Fibroblast of lung (primary cell): ENCODE results near the gene DIAPH3. TPM values are rescaled to one million over a fixed set of nuclear protein-coding genes. Genes with fewer than 3 reads are reported as not detected.
"Not testable (repeated sequence)": the region's sequence is repeated elsewhere in the genome, so short reads cannot be mapped to it uniquely, and the experiment has no call there.

Experiments used
- DNase-seq, 2 donors: peaks; one replicate each; pipeline versions ENCODE4 v3.0.0 to v3.0.0-alpha.2; 2010; ENCODE audit warnings: low read depth in 2 of 2
- H2AFZ ChIP-seq: 2 replicates; pipeline ENCODE4 v1.5.1; 2012; ENCODE audit warnings: low read length, control low read depth, inconsistent platforms
- H3K27ac ChIP-seq: 2 replicates; pipeline ENCODE4 v1.5.1; 2011; ENCODE audit warnings: low read length, control low read depth; ENCODE audit not compliant: insufficient read depth
- H3K27me3 ChIP-seq: 2 replicates; pipeline ENCODE4 v1.5.1; 2011; ENCODE audit warnings: mild to moderate bottlenecking, low read length; ENCODE audit not compliant: control insufficient read depth, insufficient read depth
- H3K36me3 ChIP-seq: 2 replicates; pipeline ENCODE4 v1.5.1; 2011; ENCODE audit warnings: low read length; ENCODE audit not compliant: control insufficient read depth, insufficient read depth
- H3K4me1 ChIP-seq: 2 replicates; pipeline ENCODE4 v1.5.1; 2011; ENCODE audit warnings: low read length; ENCODE audit not compliant: control insufficient read depth, insufficient read depth; ENCODE audit errors: extremely low read depth
- H3K4me2 ChIP-seq: 2 replicates; pipeline ENCODE4 v1.5.1; 2011; ENCODE audit warnings: low read length, control low read depth; ENCODE audit not compliant: insufficient read depth; ENCODE audit errors: extremely low read depth
- H3K4me3 ChIP-seq, 4 experiments: fragments of 200-600 bp in 1 of 4; sonication (generic) in 1 of 4; replicated peaks in 1 of 4; 2 replicates each; pipeline ENCODE4 v1.5.1; 2011 to 2016; ENCODE audit warnings: low read length in 4 of 4, low read depth in 3 of 4, mild to moderate bottlenecking in 3 of 4, control low read depth in 2 of 4, inconsistent platforms in 1 of 4, mixed read lengths in 1 of 4; ENCODE audit not compliant: insufficient read depth in 1 of 4; ENCODE audit errors: control extremely low read depth in 1 of 4
- H3K79me2 ChIP-seq: 2 replicates; pipeline ENCODE4 v1.5.1; 2012; ENCODE audit warnings: mild to moderate bottlenecking, low read length, inconsistent platforms; ENCODE audit not compliant: control insufficient read depth, insufficient read depth
- H3K9ac ChIP-seq: 2 replicates; pipeline ENCODE4 v1.5.1; 2011; ENCODE audit warnings: mild to moderate bottlenecking, low read length, control low read depth; ENCODE audit not compliant: insufficient read depth
- H3K9me3 ChIP-seq: 2 replicates; pipeline ENCODE4 v1.5.1; 2012; ENCODE audit warnings: low read depth, low read length; ENCODE audit not compliant: control insufficient read depth, insufficient read depth
- H4K20me1 ChIP-seq: 2 replicates; pipeline ENCODE4 v1.5.1; 2011; ENCODE audit warnings: low read length; ENCODE audit not compliant: control insufficient read depth, insufficient read depth; ENCODE audit errors: extremely low read depth
- EZH2 ChIP-seq: IDR thresholded peaks from 2 replicates; pipeline ENCODE4 v1.5.1; 2012; ENCODE audit warnings: low read length, control low read depth, mild to moderate bottlenecking; ENCODE audit errors: missing control alignments
- polyA plus RNA-seq, 2 donors: library from polyadenylated mRNA; depleted of rRNA in 1 of 2; stranded (reverse) in 1 of 2; unstranded in 1 of 2; fragments of >200 nt; gene quantifications; 2 replicates each; pipeline ENCODE4 v1.2.1, GENCODE V29; 2011 to 2012; ENCODE audit warnings: missing spikeins in 1 of 2
- total RNA-seq: library from RNA; depleted of rRNA; stranded (reverse); fragments of >200 nt; gene quantifications from 2 replicates; pipeline ENCODE4 v1.2.1, GENCODE V29; 2014
- TF ChIP-seq, protein P1 (sequence below), 2 donors: IDR thresholded peaks in 1 of 2; conservative IDR thresholded peaks in 1 of 2; 1 replicate in 1 of 2; 2 replicates in 1 of 2; pipeline ENCODE4 v1.5.1; 2011 to 2012; ENCODE audit warnings: low read length in 2 of 2, control low read depth in 1 of 2, inconsistent platforms in 1 of 2, low read depth in 1 of 2, mild to moderate bottlenecking in 1 of 2

Gene DIAPH3
- total and polyA plus RNA-seq, 2 donors (not counting 1 experiment from before 2014, with no cell fraction given) = 5.9 to 10.9 TPM

- no peak overlapping the region for H3K9ac ChIP-seq
- H2AFZ ChIP-seq = no peak overlapping the region
- no peaks in the 10 kb centered on the region for H3K27me3 ChIP-seq
- no peak overlapping the region for H3K4me2 ChIP-seq
- TF ChIP-seq, protein P1, sequence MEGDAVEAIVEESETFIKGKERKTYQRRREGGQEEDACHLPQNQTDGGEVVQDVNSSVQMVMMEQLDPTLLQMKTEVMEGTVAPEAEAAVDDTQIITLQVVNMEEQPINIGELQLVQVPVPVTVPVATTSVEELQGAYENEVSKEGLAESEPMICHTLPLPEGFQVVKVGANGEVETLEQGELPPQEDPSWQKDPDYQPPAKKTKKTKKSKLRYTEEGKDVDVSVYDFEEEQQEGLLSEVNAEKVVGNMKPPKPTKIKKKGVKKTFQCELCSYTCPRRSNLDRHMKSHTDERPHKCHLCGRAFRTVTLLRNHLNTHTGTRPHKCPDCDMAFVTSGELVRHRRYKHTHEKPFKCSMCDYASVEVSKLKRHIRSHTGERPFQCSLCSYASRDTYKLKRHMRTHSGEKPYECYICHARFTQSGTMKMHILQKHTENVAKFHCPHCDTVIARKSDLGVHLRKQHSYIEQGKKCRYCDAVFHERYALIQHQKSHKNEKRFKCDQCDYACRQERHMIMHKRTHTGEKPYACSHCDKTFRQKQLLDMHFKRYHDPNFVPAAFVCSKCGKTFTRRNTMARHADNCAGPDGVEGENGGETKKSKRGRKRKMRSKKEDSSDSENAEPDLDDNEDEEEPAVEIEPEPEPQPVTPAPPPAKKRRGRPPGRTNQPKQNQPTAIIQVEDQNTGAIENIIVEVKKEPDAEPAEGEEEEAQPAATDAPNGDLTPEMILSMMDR (conservative IDR thresholded peaks at IDR 0.05 in 1 of 2, IDR thresholded peaks at IDR 0.05 in 1 of 2; ENCODE audit: low read depth in 1 of 2, low read length in 2 of 2) = no peak
- no peak for TF ChIP-seq EZH2
- no peak overlapping the region for H3K4me3 ChIP-seq
- DNase-seq = no peak
- no peaks in the 10 kb centered on the region for H3K4me1 ChIP-seq
- H3K27ac ChIP-seq = no peak overlapping the region
- H3K36me3 ChIP-seq = no peaks in the 10 kb centered on the region
- no peaks in the 10 kb centered on the region for H3K9me3 ChIP-seq
- H4K20me1 ChIP-seq = no peaks in the 10 kb centered on the region
- H3K79me2 ChIP-seq = no peaks in the 10 kb centered on the region
Measured at GRCh38 chr13:60061737-60062136, 102.0 kb downstream of the DIAPH3 start.

DNA sequence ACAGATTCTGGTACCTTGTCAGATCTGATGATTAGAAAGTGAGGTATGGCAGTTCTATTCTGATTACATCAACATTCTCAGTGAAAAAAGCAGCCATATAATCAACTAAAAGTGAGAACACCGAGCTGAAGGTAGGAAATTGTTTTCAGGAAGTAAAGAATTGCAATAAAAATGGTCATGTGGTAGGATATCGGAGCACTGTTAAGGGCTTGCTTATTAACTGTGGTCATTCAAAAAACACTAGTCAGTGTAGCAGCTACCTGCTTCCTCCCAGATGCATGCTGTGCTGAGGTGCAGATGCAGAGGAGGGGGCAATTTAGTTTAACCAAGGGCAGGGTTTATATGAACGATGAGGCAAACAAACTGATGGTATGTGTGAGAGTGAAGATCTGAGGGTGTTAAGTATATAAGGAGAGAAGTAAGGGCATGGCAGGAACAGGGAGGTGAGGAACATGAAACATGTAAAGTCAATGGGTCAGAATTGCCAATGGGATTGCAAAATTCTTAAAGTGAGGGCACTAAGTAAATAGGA lies 111.9 kb downstream of the DIAPH3 start:
- DNase-seq = no peak
- Histone ChIP-seq H3K27ac (no peak overlapping the region), H3K4me2 (no peak overlapping the region), H3K36me3 (no peaks in the 10 kb centered on the region), H4K20me1 (no peaks in the 10 kb centered on the region), H3K9ac (no peak overlapping the region), H3K27me3 (no peaks in the 10 kb centered on the region), H3K4me1 (no peaks in the 10 kb centered on the region), H3K4me3 (no peak overlapping the region), H3K9me3 (no peaks in the 10 kb centered on the region), H3K79me2 (no peaks in the 10 kb centered on the region), H2AFZ (no peak overlapping the region)
- TF ChIP-seq, protein P1 (conservative IDR thresholded peaks at IDR 0.05 in 1 of 2, IDR thresholded peaks at IDR 0.05 in 1 of 2; ENCODE audit: low read depth in 1 of 2, low read length in 2 of 2) = no peak
- no peak for TF ChIP-seq EZH2

DNA sequence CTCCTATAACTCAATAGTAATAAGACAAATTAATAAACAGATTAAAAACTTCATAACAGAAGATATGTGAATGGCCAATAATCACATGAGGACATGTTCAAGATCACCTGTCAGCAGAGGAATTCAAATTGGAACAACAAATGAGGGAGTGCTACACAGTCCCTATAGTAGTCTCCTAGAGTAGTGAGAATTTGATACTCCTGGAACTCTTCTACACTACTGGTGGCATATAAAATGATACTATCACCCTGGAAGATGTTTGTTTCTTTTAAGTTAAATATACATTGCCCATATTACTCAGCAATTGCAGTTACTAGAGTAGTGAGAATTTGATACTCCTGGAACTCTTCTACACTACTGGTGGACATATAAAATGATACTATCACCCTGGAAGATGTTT lies 115.4 kb downstream of the DIAPH3 start:
- not testable (repeated sequence) for H3K9me3 ChIP-seq, H3K4me2 ChIP-seq, H3K27ac ChIP-seq, H3K36me3 ChIP-seq, H3K79me2 ChIP-seq, H3K9ac ChIP-seq, H3K4me3 ChIP-seq, H3K4me1 ChIP-seq, H2AFZ ChIP-seq, H3K27me3 ChIP-seq, H4K20me1 ChIP-seq, DNase-seq
